Esophagus (tissue), 2 donors: Measurements from ENCODE around the gene TOMM7. TPM values are rescaled to one million over a fixed set of nuclear protein-coding genes. Genes with fewer than 3 reads are reported as not detected.
"Not testable (repeated sequence)": the region's sequence is repeated elsewhere in the genome, so short reads cannot be mapped to it uniquely, and the experiment has no call there.

ENCODE experiments used
- H3K27ac ChIP-seq, 2 donors: one replicate each; pipeline ENCODE4 v1.5.1; 2013; ENCODE audit warnings: low read depth in 2 of 2, mild to moderate bottlenecking in 2 of 2, inconsistent platforms in 1 of 2, low read length in 1 of 2, moderate library complexity in 1 of 2
- H3K27me3 ChIP-seq, 2 donors: one replicate each; pipeline ENCODE4 v1.6.1; 2013; ENCODE audit warnings: low read length in 2 of 2, control low read depth in 1 of 2, mild to moderate bottlenecking in 1 of 2; ENCODE audit not compliant: insufficient read depth in 2 of 2, control insufficient read depth in 1 of 2
- H3K36me3 ChIP-seq, 2 donors: one replicate each; pipeline ENCODE4 v1.6.1; 2013; ENCODE audit warnings: low read length in 1 of 2; ENCODE audit not compliant: control insufficient read depth in 2 of 2, insufficient read depth in 2 of 2
- H3K4me1 ChIP-seq, 2 donors: one replicate each; pipeline ENCODE4 v1.6.1; 2013; ENCODE audit warnings: low read length in 1 of 2; ENCODE audit not compliant: control insufficient read depth in 2 of 2, insufficient read depth in 2 of 2
- H3K4me3 ChIP-seq, 2 donors: one replicate each; pipeline ENCODE4 v1.5.1; 2013; ENCODE audit warnings: low read length in 2 of 2, mild to moderate bottlenecking in 2 of 2, low read depth in 1 of 2, moderate library complexity in 1 of 2
- H3K9me3 ChIP-seq, 2 donors: one replicate each; pipeline ENCODE4 v1.6.1; 2013; ENCODE audit warnings: mild to moderate bottlenecking in 2 of 2, low read depth in 1 of 2, low read length in 1 of 2, moderate library complexity in 1 of 2; ENCODE audit not compliant: control insufficient read depth in 2 of 2, insufficient read depth in 1 of 2
- WGBS, 2 donors: extraction: QIAGEN DNeasy Blood & Tissue Kit; methylation state at CpG; one replicate each; pipeline ENCODE4 v1.1.7; 2013; 5-methylcytosine and 5-hydroxymethylcytosine counted together
- polyA plus RNA-seq, 2 donors: library from polyadenylated mRNA; stranded (reverse); fragments of 200-250 nt; gene quantifications; one replicate each; pipeline ENCODE4 v1.2.3, GENCODE V29; 2013
- donor health status: healthy with polysubstance abuse.
- donor health status: Bipolar disorder and iron deficiency.

Gene TOMM7
- polyA plus RNA-seq, 2 donors, result 87.5 to 249 TPM

DNA sequence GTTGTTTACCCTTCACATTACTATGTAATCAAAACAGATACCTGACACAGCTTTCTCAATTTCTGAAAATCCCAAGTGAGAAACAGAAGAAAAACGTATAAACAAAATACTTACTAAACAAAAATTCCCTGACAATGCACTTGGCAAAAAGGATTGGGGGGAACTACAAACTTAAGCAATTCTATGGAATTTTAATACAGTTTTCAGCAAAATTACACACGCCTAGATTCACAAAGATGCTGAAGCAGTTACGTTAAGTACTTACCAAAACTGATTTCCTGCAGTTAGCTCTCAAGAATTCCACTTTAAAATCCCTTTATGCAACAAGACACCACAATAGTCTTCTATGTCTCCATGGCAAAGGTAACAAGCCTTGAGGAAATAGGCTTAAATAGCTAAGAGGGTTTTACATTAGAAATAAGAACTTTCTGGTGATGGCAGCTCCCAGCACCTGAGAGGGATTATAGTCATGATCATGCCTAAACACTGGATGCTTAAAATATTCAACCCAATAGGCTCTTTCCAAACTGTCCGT, 10.8 kb downstream of the TOMM7 start:
- no peaks in the 10 kb centered on the region for H3K9me3 ChIP-seq
- no peak overlapping the region for H3K27ac ChIP-seq
- no peaks in the 10 kb centered on the region for H3K27me3 ChIP-seq
- WGBS, 2 donors, result 84% methylated on average over 4 of the region's 4 CpGs
- no peaks in the 10 kb centered on the region for H3K36me3 ChIP-seq
- no peak overlapping the region for H3K4me3 ChIP-seq
- no peaks in the 10 kb centered on the region for H3K4me1 ChIP-seq

DNA sequence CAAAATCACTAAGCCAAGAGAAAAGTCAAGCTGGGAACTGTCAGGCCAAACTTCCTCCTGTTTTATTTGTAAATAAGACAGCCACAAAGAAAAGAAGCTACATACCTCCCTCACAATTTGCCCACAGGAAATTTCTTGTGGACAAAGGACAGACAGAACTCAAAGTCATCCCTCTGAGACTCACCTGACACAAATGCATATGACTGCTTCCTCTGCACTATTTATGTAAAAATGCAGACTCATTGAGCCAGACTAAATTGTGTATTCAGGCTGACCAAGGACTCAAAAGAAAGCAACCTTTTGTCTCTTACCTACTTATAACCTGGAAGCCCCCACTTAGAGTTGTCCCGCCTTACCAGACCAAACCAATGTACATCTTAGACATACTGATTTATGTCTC, 11.8 kb downstream of the TOMM7 start:
- no peak overlapping the region for H3K4me3 ChIP-seq
- H3K9me3 ChIP-seq, result no peaks in the 10 kb centered on the region
- no peaks in the 10 kb centered on the region for H3K4me1 ChIP-seq
- H3K27me3 ChIP-seq, result no peaks in the 10 kb centered on the region
- no peaks in the 10 kb centered on the region for H3K36me3 ChIP-seq
- 97% methylated on average over 1 of the region's 1 CpG for WGBS, 2 donors
- no peak overlapping the region for H3K27ac ChIP-seq

DNA sequence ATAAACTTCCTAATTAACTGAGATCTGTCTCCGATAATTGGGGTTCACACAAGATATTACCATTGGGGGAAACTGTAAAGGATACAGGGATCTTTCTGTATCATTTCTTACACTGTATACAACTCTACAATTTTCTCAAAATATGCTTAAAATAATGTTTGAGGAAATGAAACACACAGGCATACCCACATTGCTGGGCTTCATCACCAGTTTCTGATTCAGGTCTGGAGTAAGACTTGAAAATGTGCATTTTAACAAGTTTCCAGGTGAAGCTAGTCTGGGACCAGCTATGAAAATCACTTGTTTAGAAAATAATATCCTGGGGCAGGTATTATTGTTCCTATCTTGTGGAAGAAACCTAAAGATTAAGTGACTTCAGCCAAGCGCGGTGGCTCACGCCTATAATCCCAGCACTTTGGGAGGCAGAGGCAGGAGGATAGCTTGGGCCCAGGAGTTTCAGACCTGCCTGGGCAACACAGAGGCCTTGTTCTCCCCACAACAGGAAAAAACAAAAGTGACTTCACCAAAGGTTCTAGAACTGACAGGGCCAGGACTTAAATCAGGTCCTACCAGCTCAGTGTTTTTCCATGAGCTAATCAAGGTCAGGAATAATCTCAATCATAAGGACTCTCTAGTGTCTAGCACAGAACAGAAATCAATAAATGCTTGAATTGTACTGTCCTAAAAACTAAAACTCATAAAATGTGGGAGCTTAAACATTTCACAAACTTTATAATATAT, 12.6 kb downstream of the TOMM7 start:
- no peak overlapping the region for H3K27ac ChIP-seq
- H3K36me3 ChIP-seq, result no peaks in the 10 kb centered on the region
- no peaks in the 10 kb centered on the region for H3K27me3 ChIP-seq
- no peaks in the 10 kb centered on the region for H3K4me1 ChIP-seq
- no peaks in the 10 kb centered on the region for H3K9me3 ChIP-seq
- WGBS, 2 donors, result 90 to 96% methylated on average over 4 of the region's 4 CpGs
- H3K4me3 ChIP-seq, result no peak overlapping the region

DNA sequence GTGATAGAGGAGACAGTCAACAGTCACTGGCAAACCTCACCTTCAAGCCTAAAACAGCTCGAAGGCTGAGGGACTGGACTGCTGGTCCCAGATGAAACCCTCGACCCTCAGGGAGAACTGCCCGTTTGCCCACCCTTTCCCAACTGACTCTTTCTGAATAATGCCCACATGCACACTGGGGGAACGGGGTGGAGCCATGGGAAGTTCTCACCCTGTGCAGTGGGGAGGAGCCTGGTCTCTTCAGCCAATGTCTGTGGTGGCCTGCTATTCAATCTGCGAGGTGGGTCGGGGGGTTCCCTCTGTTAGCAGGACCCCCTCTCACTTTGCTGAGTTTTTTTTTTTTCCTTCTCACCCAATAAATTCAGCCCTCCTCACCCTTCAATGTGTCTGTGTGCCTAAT, 14.5 kb downstream of the TOMM7 start:
- H3K4me3 ChIP-seq, result no peak overlapping the region
- H3K36me3 ChIP-seq, result no peaks in the 10 kb centered on the region
- H3K9me3 ChIP-seq, result no peaks in the 10 kb centered on the region
- no peaks in the 10 kb centered on the region for H3K27me3 ChIP-seq
- no peaks in the 10 kb centered on the region for H3K4me1 ChIP-seq
- no peak overlapping the region for H3K27ac ChIP-seq
- WGBS, 2 donors, result 80 to 86% methylated on average over 6 of the region's 6 CpGs

DNA sequence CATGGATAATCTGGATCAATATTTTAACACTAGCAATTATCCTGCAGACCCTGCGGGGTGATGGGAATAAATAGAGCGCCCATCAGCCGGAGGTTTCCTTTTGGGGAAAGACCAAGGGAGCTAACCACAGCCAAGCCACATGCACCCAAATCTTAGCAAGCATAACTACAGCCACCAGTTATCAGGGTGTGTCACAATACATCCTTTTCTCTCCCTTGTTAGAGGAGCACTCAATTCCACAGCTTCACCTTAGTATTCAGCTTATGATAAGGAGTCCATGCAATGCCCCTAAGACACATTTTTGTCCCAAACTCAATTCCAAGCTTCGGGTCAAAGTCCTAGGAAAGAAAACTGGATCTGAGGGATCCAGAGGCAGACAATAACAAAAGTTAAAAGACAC, 15.9 kb downstream of the TOMM7 start:
- Histone ChIP-seq H3K27ac (no peak overlapping the region), H3K4me1 (no peaks in the 10 kb centered on the region), H3K36me3 (no peaks in the 10 kb centered on the region), H3K9me3 (no peaks in the 10 kb centered on the region), H3K27me3 (no peaks in the 10 kb centered on the region), H3K4me3 (no peak overlapping the region)
- WGBS, 2 donors, result 90% methylated on average over 4 of the region's 4 CpGs

DNA sequence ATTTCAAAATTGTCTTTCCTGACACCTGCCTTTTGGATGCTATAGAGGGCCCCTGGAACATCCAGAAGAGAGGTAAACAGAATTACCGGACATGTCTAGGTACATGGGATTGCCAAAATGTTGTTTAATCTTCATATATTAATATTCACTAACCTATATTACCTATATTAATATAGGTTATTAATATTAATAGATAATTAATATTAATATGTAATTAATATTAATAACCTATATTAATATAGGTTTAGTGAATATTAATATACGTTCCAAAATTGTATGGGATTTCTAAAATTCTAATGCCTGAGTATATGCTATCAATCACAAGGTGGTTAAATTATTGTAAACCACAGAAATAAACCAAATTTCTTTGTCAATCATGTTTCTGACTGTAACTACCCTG, 17.4 kb downstream of the TOMM7 start:
- H3K27ac ChIP-seq, result no peak overlapping the region
- H3K36me3 ChIP-seq, result no peaks in the 10 kb centered on the region
- WGBS, 2 donors, result 87 to 90% methylated on average over 2 of the region's 2 CpGs
- H3K4me3 ChIP-seq, result no peak overlapping the region
- H3K9me3 ChIP-seq, result no peaks in the 10 kb centered on the region
- H3K4me1 ChIP-seq, result no peaks in the 10 kb centered on the region
- H3K27me3 ChIP-seq, result no peaks in the 10 kb centered on the region

DNA sequence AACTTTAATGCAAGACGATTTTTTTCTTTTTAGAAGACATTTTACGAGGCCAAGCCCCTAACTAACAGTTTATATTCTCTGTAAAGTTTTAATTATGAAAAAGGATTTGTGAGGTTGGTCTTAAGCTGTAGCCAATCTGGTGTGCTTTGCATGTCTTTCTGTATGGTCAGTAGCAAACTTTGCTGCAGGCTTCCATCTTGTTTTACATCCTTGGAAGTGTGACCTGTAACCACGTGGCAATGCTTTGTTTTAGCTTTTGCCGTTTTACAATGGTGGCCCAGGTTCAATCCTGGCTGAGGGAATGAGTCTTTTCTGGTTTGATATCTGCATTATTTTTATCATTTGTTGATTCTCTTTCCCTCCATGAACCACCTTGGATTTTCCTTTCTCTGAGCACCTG, 19.8 kb downstream of the TOMM7 start:
- not testable (repeated sequence) for H3K36me3 ChIP-seq, H3K27me3 ChIP-seq, H3K4me3 ChIP-seq, H3K4me1 ChIP-seq, H3K27ac ChIP-seq, H3K9me3 ChIP-seq
- 85 to 90% methylated on average over 4 of the region's 4 CpGs for WGBS, 2 donors

DNA sequence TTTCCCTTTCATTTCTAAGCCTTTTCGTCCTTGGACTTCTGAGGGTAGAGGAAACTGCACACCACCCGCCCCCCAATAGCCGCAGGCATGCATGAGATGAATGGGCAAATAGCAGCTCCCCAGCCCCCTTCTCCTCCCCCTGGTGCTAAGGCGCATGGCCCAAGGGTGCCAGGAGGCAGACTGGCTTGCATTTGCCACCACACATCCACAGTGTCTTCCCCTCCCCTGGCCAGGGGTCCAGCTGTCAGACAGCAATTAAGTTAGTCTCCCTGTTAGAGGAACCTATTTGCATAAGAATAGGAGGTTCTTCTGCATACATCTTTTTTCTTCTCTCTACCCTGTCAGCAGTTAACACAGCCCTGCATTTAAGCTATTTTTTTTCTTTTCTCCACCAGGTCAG, 20.2 kb downstream of the TOMM7 start:
- Histone ChIP-seq H3K36me3 (no peaks in the 10 kb centered on the region), H3K9me3 (no peaks in the 10 kb centered on the region), H3K27ac (no peak overlapping the region), H3K27me3 (no peaks in the 10 kb centered on the region), H3K4me3 (no peak overlapping the region), H3K4me1 (no peaks in the 10 kb centered on the region)
- 91 to 96% methylated on average over 4 of the region's 4 CpGs for WGBS, 2 donors

DNA sequence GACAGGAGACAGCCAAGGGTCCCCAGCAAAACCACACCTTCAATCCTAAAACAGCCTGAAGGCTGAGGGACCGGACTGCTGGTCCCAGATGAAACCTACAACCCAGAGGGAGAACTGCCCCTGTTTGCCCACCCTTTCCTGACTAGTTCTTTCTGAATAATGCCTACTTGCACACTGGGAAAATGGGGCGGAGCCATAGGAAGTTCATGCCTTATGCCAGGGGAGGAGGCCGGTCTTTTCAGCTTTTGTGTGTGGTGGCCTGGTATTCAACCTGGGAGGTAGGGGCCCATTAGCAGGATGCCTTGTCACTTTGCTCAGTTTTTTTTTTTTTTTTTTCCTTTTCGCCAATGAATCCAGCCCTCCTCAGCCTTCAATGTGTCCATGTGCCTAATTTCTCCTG, 20.7 kb downstream of the TOMM7 start:
- WGBS, 2 donors, result 91 to 92% methylated on average over 4 of the region's 4 CpGs
- Histone ChIP-seq H3K4me1 (no peaks in the 10 kb centered on the region), H3K9me3 (no peaks in the 10 kb centered on the region), H3K27ac (no peak overlapping the region), H3K36me3 (no peaks in the 10 kb centered on the region), H3K27me3 (no peaks in the 10 kb centered on the region), H3K4me3 (no peak overlapping the region)

DNA sequence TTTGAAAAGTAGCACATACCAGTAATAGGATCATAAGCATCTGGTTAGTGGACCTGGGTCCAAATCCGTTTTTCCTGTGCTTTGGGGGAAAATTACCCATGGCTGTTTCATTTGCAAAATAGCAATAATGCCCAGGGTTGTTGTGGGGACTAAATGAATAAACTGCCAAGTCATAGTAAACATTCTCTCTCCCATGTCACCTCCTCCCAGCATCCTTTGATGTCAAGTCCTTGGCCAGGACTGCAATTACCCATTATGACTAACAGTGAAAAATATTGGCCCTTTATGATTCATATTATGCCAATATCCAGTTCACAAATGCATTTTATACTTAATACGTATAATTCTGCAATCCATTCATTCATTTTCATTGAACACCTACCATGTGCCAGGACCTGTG, 23.0 kb downstream of the TOMM7 start:
- H3K27ac ChIP-seq, result no peak overlapping the region
- no peak overlapping the region for H3K4me3 ChIP-seq
- H3K4me1 ChIP-seq, result no peaks in the 10 kb centered on the region
- no peaks in the 10 kb centered on the region for H3K36me3 ChIP-seq
- H3K27me3 ChIP-seq, result no peaks in the 10 kb centered on the region
- no peaks in the 10 kb centered on the region for H3K9me3 ChIP-seq
- WGBS, 2 donors, result 71 to 81% methylated on average over 2 of the region's 2 CpGs
